ENCODE data around the gene MAP3K3.

- TF ChIP-seq CTCF (IDR thresholded peaks at IDR 0.05 in 8 of 11, conservative IDR thresholded peaks at IDR 0.05 in 3 of 11) (no peak), POLR2A (IDR thresholded peaks at IDR 0.05) (no peak), POLR2AphosphoS5 (IDR thresholded peaks at IDR 0.05) (no peak)
Measured at GRCh38 chr17:63685578-63685977, 63.4 kb downstream of the MAP3K3 start.
